HepG2 (cell line): ENCODE data around the gene RHOC. TPM values are rescaled to one million over a fixed set of nuclear protein-coding genes. Genes with fewer than 3 reads are reported as not detected.

Source experiments
- AGO1 ChIP-seq: fragments of 200-400 bp; formaldehyde crosslinking; IDR thresholded peaks from 2 replicates; pipeline ENCODE4 v1.6.1; 2017; ENCODE audit warnings: mild to moderate bottlenecking, low read depth, low read length, moderate library complexity; ENCODE audit not compliant: poor library complexity, severe bottlenecking
- ATF4 ChIP-seq, 2 experiments: fragments of 450-650 bp in 1 of 2; sonication (generic) in 1 of 2; formaldehyde crosslinking; IDR thresholded peaks; 2 replicates each; pipeline versions ENCODE4 v1.5.0 to v1.8.0; 2020 to 2022; ENCODE audit warnings: mild to moderate bottlenecking in 1 of 2, missing genetic modification reagents in 1 of 2
- MIER3 ChIP-seq: IDR thresholded peaks from 2 replicates; pipeline ENCODE4 v1.6.1; 2016; ENCODE audit warnings: missing compliant biosample characterization, borderline replicate concordance
- NFRKB ChIP-seq: fragments of 450-650 bp; IDR thresholded peaks from 2 replicates; pipeline ENCODE4 v1.6.1; 2017
- NONO ChIP-seq, 2 experiments: fragments of 450-650 bp in 1 of 2; sonication (generic) in 1 of 2; formaldehyde crosslinking in 1 of 2; IDR thresholded peaks in 1 of 2; conservative IDR thresholded peaks in 1 of 2; 2 replicates each; pipeline versions ENCODE4 v1.6.1 to v1.8.0; 2017 to 2022; ENCODE audit warnings: mild to moderate bottlenecking in 1 of 2, missing genetic modification reagents in 1 of 2, moderate library complexity in 1 of 2
- PHF20 ChIP-seq: sonication (generic); formaldehyde crosslinking; IDR thresholded peaks from 2 replicates; pipeline ENCODE4 v1.5.0; 2020; ENCODE audit warnings: mild to moderate bottlenecking, missing genetic modification reagents
- POLR2G ChIP-seq: fragments of 200-400 bp; formaldehyde crosslinking; IDR thresholded peaks from 2 replicates; pipeline ENCODE4 v1.6.1; 2018; ENCODE audit warnings: mild to moderate bottlenecking, low read depth, low read length, moderate library complexity
- RBM39 ChIP-seq: fragments of 200-400 bp; formaldehyde crosslinking; IDR thresholded peaks from one replicate; pipeline ENCODE4 v1.6.1; 2018; ENCODE audit warnings: antibody characterized with exemption, mild to moderate bottlenecking, low read depth, low read length; ENCODE audit not compliant: poor library complexity, severe bottlenecking
- RFX1 ChIP-seq: fragments of 450-650 bp; IDR thresholded peaks from 2 replicates; pipeline ENCODE4 v1.6.1; 2017
- TBL1XR1 ChIP-seq: fragments of 150-350 bp; IDR thresholded peaks from 2 replicates; pipeline ENCODE4 v1.6.1; 2014; ENCODE audit warnings: borderline replicate concordance, low read length; ENCODE audit not compliant: partially characterized antibody
- XBP1 ChIP-seq: sonication (generic); formaldehyde crosslinking; IDR thresholded peaks from 2 replicates; pipeline ENCODE4 v1.5.0; 2020; ENCODE audit warnings: missing genetic modification reagents
- ZNF318 ChIP-seq: sonication (generic); formaldehyde crosslinking; IDR thresholded peaks from 2 replicates; pipeline ENCODE4 v1.4.0; 2020; ENCODE audit warnings: mild to moderate bottlenecking, missing genetic modification reagents
- ZNF556 ChIP-seq: sonication (generic); formaldehyde crosslinking; IDR thresholded peaks from 2 replicates; pipeline ENCODE4 v1.4.0; 2020; ENCODE audit warnings: mild to moderate bottlenecking, missing genetic modification reagents, borderline replicate concordance
- ZNF597 ChIP-seq: sonication (generic); formaldehyde crosslinking; IDR thresholded peaks from 2 replicates; pipeline ENCODE4 v1.5.0; 2020; ENCODE audit warnings: missing genetic modification reagents
- ZNF790 ChIP-seq: sonication (generic); formaldehyde crosslinking; IDR thresholded peaks from 2 replicates; pipeline ENCODE4 v1.8.0; 2022; ENCODE audit warnings: missing genetic modification reagents, mild to moderate bottlenecking, borderline replicate concordance
- polyA plus RNA-seq, 8 experiments: library from polyadenylated mRNA; depleted of rRNA in 3 of 8; stranded (reverse) in 7 of 8; unstranded in 1 of 8; fragments of >200 nt; fragmentation: Illumina TruSeq in 4 of 8; extraction: Trizol in 4 of 8; gene quantifications; 2 replicates each; pipeline versions ENCODE4 v1.2.1 to v1.2.3, GENCODE V29; 2011 to 2016; ENCODE audit warnings: low read depth in 4 of 8, missing spikeins in 1 of 8, mixed read lengths in 1 of 8; ENCODE audit not compliant: insufficient read depth in 1 of 8
- total RNA-seq, 5 experiments: library from RNA; depleted of rRNA; stranded (reverse); fragments of >200 nt; fragmentation: Illumina TruSeq; extraction: Trizol; gene quantifications; 2 replicates each; pipeline ENCODE4 v1.2.3, GENCODE V29; 2016; ENCODE audit warnings: low read depth in 1 of 5

Gene RHOC
- total and polyA plus RNA-seq, 2 of the 13 experiments (the other 11 are each of a cell fraction or from before 2014, with no cell fraction given), result 64.3 to 182 TPM

- TF ChIP-seq XBP1, result no peak
- TF ChIP-seq AGO1, result peak; percentile 53
- no peak for TF ChIP-seq ZNF318 (CRISPR knock-in tag)
- TF ChIP-seq RFX1, result no peak
- peak; percentile 40 for TF ChIP-seq RBM39
- no peak for TF ChIP-seq ATF4 (CRISPR knock-in tag; IDR thresholded peaks at IDR 0.05)
- no peak for TF ChIP-seq ZNF556 (CRISPR knock-in tag)
- TF ChIP-seq ZNF790 (CRISPR knock-in tag), result no peak; the same call in 1 of the 2 replicates
- TF ChIP-seq PHF20 (CRISPR knock-in tag), result no peak
- no peak for TF ChIP-seq NONO (IDR thresholded peaks at IDR 0.05)
- TF ChIP-seq NONO (CRISPR knock-in tag; conservative IDR thresholded peaks at IDR 0.05), result 0 out of 2 replicates have a peak, but pooled peaks have one; percentile 14
- TF ChIP-seq TBL1XR1, result no peak
- TF ChIP-seq NFRKB, result no peak
- TF ChIP-seq MIER3 (CRISPR knock-in tag), result no peak
- TF ChIP-seq ZNF597 (CRISPR knock-in tag), result no peak
- TF ChIP-seq POLR2G, result peak; percentile 27
These were observed 5.5 kb downstream of the RHOC start (continued) for GRCh38 chr1:112701227-112702066.
